Measurements from ENCODE around the gene KIF18B. TPM values are rescaled to one million over a fixed set of nuclear protein-coding genes. Genes with fewer than 3 reads are reported as not detected.
A peak's percentile ranks its signal among the peaks of the same experiment; 100 is the strongest.
"Not testable (repeated sequence)": the region's sequence is repeated elsewhere in the genome, so short reads cannot be mapped to it uniquely, and the experiment has no call there.

Gene KIF18B
- total and polyA plus RNA-seq, 11 donors = 0.06 to 5.4 (median 0.30) TPM; not detected in 1

DNA sequence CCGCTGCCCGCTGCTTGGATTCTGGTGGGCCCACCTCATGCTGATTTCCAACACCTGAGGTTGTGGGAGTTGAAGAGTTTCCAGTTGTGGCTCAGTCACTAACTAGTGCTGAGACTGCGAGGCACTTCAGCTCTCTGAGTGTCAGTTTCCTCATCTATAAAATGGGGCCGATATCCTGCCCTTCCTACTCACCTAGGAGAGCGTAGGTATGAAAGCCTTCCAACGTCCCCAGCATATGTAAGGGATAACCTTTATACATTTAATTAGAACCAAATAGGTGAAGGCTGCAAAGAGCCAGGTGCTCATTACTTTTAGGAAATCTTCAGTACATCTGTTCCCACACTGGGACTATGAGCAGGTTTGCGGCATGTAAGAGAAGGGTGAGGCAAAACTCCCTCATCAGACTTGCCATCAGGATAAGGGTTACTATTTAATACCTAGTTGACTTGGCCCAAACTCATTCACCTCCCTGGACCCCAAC lies 782 bp upstream of the KIF18B start:
- no peak for TF ChIP-seq CTCF (IDR thresholded peaks at IDR 0.05)
- no peak for TF ChIP-seq POLR2A (IDR thresholded peaks at IDR 0.05)
- ATAC-seq = no peak
- H3K4me3 ChIP-seq = peak overlapping the region; percentile 22 to 80 (median 59)

DNA sequence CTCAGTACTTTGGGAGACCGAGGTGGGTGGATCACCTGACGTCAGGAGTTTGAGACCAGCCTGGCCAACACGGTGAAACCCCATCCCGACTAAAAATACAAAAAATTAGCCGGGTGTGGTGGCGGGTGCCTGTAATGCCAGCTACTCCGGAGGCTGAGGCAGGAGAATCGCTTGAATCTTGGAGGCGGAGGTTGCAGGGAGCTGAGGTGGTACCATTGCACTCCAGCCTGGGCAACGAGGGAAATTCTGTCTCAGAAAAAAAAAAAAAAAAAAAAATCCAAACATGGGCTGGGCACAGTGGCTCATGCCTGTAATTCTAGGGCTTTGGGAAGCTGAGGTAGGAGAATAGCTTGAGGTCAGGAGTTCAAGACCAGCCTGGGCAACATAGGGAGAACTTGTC lies 1.9 kb downstream of the KIF18B start:
- not testable (repeated sequence) for ATAC-seq

More for the DNA sequence above, 782 bp upstream of the KIF18B start:
- intact Hi-C loops (cut with DNase I) = no loop called here
- Histone ChIP-seq H3K36me3 (no peaks in the 10 kb centered on the region), H3K27ac (peak overlapping the region in 9 of 12 donors; percentile 19 to 73 (median 59)), H3K4me1 (peaks cover 0 to 22% (median 9%) of the 10 kb centered on the region in 12 donors), H3K9me3 (no peaks in the 10 kb centered on the region), H3K27me3 (no peaks in the 10 kb centered on the region)
- no peak for DNase-seq
- 69 to 87% (median 70%) methylated on average over 4 to 7 of the region's 7 CpGs for WGBS, 4 donors

DNA sequence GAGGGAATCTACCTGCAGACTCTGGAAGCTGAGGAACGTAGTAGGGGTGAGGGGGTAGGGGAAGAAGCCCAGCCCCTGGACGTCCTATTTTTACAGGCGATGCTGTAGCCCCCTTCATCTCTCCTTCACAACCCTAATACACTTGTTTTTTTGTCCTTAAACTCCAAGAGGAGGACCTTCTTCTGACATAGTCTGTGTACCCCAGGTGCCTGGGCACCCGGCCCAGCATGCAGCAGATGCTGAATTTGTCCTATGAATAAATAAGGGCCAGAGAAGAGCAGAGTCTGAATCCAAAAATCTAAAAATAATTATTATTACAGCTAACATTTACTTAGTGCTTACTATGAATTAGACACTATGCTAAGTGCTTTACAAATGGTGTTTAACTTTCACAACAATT lies 5.1 kb downstream of the KIF18B start:
- Histone ChIP-seq H3K27ac (no peak overlapping the region), H3K4me3 (no peak overlapping the region), H3K9me3 (peaks cover 0 to 8% (median 0%) of the 10 kb centered on the region in 12 donors), H3K4me1 (peaks cover 0 to 20% (median 6%) of the 10 kb centered on the region in 12 donors), H3K27me3 (no peaks in the 10 kb centered on the region), H3K36me3 (no peaks in the 10 kb centered on the region)
- TF ChIP-seq POLR2A (IDR thresholded peaks at IDR 0.05) (no peak), CTCF (IDR thresholded peaks at IDR 0.05) (no peak)
- DNase-seq (no peak), ATAC-seq (no peak)
- 70 to 80% (median 71%) methylated on average over 4 of the region's 4 CpGs for WGBS, 4 donors
- intact Hi-C loops (cut with DNase I) = no loop called here

More for the DNA sequence above, 1.9 kb downstream of the KIF18B start:
- H3K4me3 ChIP-seq, H3K27me3 ChIP-seq, H3K27ac ChIP-seq, H3K9me3 ChIP-seq, H3K36me3 ChIP-seq, DNase-seq: not testable (repeated sequence)
- H3K4me1 ChIP-seq = peaks cover 0 to 22% (median 9%) of the 10 kb centered on the region in 12 donors
- intact Hi-C loops (cut with DNase I) = loop anchor here in 1 of 10 donors (2.0 kb wide), 1 partner anchor 75 kb away; no protein-coding TSS in a partner anchor
- 85 to 96% (median 94%) methylated on average over 9 to 10 of the region's 10 CpGs for WGBS, 4 donors

GRCh38 chr17:44941712-44942331 lies 5.8 kb downstream of the KIF18B start:
- peaks cover 0 to 15% (median 1%) of the 10 kb centered on the region in 12 donors for H3K4me1 ChIP-seq
- no peaks in the 10 kb centered on the region for H3K36me3 ChIP-seq
- intact Hi-C loops (cut with DNase I) = no loop called here
- no peak overlapping the region for H3K27ac ChIP-seq
- H3K9me3 ChIP-seq = peaks cover 0 to 8% (median 0%) of the 10 kb centered on the region in 12 donors
- TF ChIP-seq POLR2A (IDR thresholded peaks at IDR 0.05) (no peak), CTCF (IDR thresholded peaks at IDR 0.05) (no peak)
- no peak overlapping the region for H3K4me3 ChIP-seq
- WGBS, 4 donors = 79 to 90% (median 88%) methylated on average over 9 of the region's 9 CpGs
- no peaks in the 10 kb centered on the region for H3K27me3 ChIP-seq
- DNase-seq (no peak), ATAC-seq (peak in 1 of 4 donors; percentile 11)

Data from heart left ventricle (tissue), 16 donors.